Measurements from ENCODE around the gene NRM.
"Not testable (repeated sequence)": the region's sequence is repeated elsewhere in the genome, so short reads cannot be mapped to it uniquely, and the experiment has no call there.

The NRM gene

GRCh38 chr6:30719791-30720737 is 29.3 kb upstream of the NRM start, which contains the start of gene TUBB:
TUBB (plus strand) TSS chr6:30720352; CDS start chr6:30720507, 155 bp downstream.
- peak; percentile 94 for DNase-seq

DNA sequence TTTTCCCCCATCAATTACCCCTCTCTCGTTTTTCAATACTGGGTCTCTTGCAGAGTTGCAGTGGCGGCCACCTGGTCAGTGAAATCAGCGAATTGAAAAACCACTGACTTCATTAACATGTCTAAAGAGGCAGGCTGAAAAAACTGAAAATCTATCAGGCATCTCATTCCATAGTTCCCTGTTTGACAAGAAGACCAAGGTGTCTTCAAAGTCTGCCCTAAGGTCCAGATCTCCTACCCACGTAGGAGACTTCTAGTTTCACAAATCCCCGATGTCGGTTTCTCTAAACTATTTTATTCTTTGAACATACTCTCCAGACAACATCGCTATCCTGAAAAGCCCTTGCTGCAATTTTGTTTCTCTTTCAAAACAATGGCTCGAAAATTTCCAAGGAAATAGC is 28.6 kb upstream of the NRM start:
- DNase-seq, result no peak

DNA sequence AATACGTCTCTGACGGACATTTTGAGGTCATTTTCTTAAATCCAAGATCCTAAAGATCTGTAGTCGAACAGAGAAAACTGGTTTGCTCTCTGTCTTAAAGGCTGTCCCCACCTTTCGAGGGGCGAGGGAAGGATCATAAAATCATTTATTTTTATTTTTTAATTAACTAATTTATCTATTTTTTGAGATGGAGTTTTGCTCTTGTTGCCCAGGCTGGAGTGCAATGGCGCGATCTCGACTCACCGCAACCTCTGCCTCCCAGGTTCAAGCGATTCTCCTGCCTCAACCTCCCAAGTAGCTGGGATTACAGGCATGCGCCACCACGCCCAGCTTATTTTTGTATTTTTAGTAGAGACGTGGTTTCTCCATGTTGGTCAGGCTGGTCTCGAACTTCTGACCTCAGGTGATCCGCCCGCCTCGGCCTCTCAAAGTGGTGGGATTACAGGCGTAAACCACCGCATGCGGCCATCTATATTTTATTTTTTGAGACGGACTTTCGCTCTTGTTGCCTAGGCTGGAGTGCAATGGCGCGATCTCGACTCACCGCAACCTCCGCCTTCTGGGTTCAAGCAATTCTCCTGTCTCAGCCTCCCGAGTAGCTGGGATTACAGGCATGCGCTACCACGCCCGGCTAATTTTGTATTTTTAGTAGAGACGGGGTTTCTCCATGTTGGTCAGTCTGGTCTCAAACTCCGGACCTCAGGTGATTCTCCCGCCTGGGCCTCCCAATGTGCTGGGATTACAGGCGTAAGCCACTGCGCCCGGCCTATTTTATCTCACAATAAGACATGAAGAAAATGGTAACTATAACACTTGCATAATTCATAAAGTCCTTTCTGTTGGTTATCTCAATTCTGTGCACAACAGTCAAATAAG is 27.3 kb upstream of the NRM start:
- DNase-seq, result not testable (repeated sequence)

GRCh38 chr6:30717129-30717844 is 26.5 kb upstream of the NRM start, which contains the start of gene MDC1:
MDC1 (minus strand) TSS chr6:30717281; CDS start chr6:30715175, 2,106 bp downstream.
- peak; percentile 98 for DNase-seq

DNA sequence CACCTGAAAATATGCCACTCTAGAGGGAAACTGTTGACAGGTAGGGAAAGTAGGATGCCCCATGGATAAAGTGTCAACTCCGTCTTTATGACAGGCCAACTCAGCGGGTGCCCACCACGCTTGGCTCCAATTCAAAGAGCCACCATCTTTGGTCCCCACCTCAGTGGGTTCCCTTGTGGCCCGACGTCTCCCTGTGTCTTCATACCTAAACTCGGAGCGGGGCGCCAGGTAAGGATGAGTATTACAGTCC is 26.0 kb upstream of the NRM start:
- DNase-seq, result no peak

DNA sequence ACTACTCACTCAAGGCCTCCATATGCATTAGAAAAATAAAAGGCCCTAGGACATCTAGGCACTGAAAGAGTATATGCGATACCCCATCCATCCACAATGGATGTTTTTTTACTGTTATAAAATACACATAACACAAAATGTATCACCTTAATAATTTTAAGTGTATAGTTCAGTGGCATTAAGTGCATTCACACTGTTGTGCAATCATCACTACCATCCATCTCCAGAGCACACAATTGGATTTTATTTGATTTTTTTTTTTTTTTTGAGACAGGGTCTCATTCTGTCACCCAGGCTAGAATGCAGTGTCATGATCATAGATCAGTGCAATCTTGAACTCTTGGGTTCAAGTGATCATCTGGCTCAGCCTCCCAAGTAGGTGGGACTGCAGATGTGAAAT is 23.5 kb upstream of the NRM start:
- no peak for DNase-seq

GRCh38 chr6:30712441-30712945 is 21.7 kb upstream of the NRM start:
- no peak for DNase-seq

GRCh38 chr6:30711758-30712380 is 21.1 kb upstream of the NRM start:
- no peak for DNase-seq

- DNase-seq, result no peak
Observed at GRCh38 chr6:30709101-30709868, 18.5 kb upstream of the NRM start.

GRCh38 chr6:30707281-30707850 is 16.6 kb upstream of the NRM start:
- no peak for DNase-seq

GRCh38 chr6:30705620-30706019 is 14.8 kb upstream of the NRM start:
- no peak for DNase-seq

DNA sequence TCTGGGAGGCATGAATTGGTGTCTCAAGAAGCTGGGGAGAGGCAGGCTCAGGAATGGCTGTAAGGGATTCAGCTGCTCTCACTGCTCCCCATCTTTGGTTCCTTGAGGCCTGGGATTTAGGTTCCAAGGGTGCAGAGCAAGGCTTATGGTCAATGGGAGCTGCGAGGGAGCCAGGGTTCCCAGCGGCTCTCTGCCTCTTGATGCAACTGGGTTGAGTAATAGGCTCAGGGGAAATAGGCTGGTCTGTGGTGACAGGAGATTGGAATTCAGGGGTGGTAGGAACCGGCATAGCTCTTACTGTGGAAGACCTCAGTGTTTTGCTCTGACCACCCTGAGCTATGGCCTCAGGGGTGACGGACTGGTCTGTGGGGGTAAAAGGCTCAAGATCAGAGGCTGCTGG is 13.0 kb upstream of the NRM start:
- no peak for DNase-seq

DNA sequence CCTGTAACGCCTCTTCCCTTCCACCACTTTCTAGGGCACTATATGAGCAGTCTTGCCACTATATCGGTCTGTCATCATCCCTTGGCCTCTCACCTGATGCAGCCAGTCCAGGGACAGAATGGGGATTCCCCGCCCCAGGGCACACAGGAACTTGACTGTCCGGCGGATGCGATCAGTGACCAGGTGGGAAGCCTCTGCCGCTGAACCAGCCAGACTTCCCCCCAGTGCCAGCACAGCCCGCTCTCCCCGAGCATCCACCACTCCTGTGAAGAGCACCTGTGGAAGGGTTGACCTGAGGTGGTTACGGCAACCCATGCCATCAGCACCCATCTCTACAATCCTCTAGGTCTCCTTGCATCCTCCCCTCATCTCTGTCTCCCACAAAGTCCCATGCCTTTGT is 12.2 kb upstream of the NRM start:
- no peak for DNase-seq

- DNase-seq, result no peak
Observed at GRCh38 chr6:30700340-30700739, 9.6 kb upstream of the NRM start.

DNA sequence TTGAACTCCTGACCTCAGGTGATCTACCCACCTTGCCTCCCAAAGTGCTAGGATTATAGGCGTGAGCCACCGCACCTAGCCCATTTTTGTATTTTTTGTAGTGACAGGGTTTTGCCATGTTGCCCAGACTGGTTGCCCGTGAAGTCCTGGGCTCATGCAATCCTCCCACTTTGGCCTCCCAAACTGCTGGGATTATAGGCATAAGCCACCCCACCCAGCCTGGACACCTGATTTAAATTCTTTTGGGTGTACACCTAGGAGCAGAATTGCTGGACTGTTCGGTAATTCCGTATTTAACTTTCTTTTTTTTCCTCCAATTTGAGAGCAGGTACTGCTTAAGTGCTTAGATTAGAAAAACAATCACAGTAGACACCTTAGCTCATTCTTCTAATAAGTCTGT is 5.6 kb upstream of the NRM start:
- DNase-seq, result no peak

GRCh38 chr6:30691208-30691847 is 544 bp upstream of the NRM start:
- no peak for DNase-seq

DNA sequence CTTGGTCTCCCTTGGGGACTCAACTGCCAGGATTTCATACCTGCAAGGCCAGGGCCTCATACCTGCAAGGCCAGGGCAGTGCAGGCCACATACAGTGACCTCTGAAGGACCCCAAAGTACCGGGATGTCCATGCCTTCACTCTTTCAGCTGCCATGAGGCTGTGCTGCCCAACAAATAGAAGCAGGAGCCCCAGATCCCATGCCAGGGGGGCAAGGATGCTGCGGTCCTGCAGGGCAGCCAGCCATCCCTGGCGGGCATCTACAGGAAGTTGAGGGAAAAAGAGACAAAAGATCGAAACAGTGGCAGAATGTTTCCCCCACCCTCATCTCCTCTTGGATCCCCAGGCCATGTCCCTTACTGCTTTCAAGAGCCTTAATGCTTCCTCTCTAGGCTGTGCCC is 799 bp downstream of the NRM start:
- DNase-seq, result no peak

DNA sequence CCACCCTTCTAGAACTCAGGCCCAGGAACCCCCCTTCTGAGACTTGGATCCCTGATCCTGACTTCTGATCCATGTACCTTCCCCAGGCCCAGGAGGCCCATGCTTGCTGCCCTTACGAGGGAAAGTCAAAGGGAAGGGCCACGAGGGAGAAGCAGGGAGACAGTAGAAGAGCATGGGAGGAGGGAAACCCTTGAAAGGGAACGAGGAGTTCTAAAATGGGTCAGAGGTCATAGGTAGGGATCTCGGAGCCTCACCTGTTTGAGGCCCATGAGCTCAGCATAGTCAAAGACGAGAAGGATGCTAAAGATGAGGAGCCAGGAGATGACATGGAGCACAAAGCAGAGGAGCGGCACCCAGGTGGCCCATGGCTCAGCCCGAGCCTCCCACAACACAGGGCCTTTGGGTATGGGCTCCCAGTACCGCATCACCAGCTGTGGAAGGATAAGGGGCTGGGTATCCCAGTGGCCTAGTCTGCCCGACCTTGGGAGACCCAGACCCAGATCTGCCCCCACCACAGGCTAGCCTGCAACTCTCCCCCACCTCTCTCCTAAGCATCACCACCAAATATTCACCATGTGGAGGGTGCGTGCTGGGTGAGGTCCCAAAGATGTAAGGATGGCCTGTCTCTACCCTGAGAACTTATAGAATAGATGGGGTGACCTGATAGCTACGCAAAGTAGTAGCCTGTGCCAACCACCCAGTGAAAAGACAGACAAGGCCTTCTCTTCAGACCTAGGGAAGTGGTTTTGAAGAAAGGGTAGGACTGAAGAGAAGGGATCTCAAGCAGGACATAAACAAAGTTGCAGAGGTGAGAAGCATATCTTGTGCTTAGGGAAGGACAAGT is 1.5 kb downstream of the NRM start:
- no peak for DNase-seq

DNA sequence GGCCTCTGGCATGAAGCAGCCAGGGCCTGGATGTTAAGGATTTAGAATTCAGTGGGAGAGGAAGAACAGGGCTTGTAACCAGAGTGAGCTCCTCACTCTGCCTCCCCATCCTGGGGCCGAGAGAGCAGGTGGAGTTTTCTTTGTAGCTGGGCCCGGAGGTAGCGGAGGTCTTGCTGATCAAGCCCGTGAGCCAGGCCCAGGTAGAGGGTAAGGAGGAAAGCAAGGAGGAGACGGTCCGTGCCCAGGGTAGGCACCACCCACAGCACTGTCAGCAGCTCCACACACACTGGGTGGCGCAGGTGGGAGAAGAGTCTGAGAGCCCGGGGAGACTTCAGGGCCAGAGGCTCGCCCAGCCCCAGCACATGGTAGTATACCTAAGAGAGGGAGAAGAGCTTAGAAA is 2.2 kb downstream of the NRM start:
- no peak for DNase-seq
